B cell (primary cell): ENCODE data around the gene SULT1B1.
"Not testable (repeated sequence)": the region's sequence is repeated elsewhere in the genome, so short reads cannot be mapped to it uniquely, and the experiment has no call there.

Experiments used
- EZH2 ChIP-seq: IDR thresholded peaks from 2 replicates; pipeline ENCODE4 v1.6.1; 2012; ENCODE audit warnings: borderline replicate concordance, low read depth, mild to moderate bottlenecking, moderate library complexity, low read length; ENCODE audit not compliant: insufficient read depth, poor library complexity, severe bottlenecking
- TF ChIP-seq, protein P1 (sequence below): fragments of 200-600 bp; IDR thresholded peaks from one replicate; pipeline ENCODE4 v1.8.0; 2022; ENCODE audit warnings: antibody characterized with exemption, mild to moderate bottlenecking

DNA sequence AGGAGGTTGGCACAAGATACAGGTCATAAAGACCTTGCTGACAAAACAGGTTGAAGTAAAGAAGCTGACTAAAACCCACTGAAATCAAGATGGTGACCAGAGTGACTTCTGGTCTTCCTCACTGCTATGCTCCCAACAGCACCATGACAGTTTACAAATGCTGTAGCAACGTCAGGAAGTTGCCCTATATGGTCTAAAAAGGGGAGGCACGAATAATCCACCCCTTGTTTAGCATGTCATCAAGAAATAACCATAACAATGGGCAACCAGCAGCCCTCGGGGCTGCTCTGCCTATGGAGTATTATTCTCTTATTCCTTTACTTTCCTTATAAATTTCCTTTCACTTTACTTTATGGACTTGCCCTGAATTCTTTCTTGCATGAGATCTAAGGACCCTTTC, 8.1 kb upstream of the SULT1B1 start:
- TF ChIP-seq, protein P1, sequence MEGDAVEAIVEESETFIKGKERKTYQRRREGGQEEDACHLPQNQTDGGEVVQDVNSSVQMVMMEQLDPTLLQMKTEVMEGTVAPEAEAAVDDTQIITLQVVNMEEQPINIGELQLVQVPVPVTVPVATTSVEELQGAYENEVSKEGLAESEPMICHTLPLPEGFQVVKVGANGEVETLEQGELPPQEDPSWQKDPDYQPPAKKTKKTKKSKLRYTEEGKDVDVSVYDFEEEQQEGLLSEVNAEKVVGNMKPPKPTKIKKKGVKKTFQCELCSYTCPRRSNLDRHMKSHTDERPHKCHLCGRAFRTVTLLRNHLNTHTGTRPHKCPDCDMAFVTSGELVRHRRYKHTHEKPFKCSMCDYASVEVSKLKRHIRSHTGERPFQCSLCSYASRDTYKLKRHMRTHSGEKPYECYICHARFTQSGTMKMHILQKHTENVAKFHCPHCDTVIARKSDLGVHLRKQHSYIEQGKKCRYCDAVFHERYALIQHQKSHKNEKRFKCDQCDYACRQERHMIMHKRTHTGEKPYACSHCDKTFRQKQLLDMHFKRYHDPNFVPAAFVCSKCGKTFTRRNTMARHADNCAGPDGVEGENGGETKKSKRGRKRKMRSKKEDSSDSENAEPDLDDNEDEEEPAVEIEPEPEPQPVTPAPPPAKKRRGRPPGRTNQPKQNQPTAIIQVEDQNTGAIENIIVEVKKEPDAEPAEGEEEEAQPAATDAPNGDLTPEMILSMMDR, result not testable (repeated sequence)
- not testable (repeated sequence) for TF ChIP-seq EZH2
